GM10248 (cell line): ENCODE measurements around the gene ALLC.

Experiments used
- CTCF ChIA-PET: fragments of 300-600 bp; sonication (Branson Sonifier 250); formaldehyde crosslinking; extraction: SDS; loops from one replicate; lab custom pipeline; 2021; ENCODE audit warnings: antibody characterized with exemption; lab: Yijun Ruan, JAX
- POLR2A ChIA-PET: fragments of 350-650 bp; sonication (Branson Sonifier 250); formaldehyde crosslinking; extraction: SDS; loops from one replicate; lab custom pipeline; 2020; ENCODE audit warnings: antibody characterized with exemption; lab: Yijun Ruan, JAX
- DNase-seq: peaks from one replicate; pipeline ENCODE4 v3.0.0; 2012; ENCODE audit errors: extremely low spot score
- CTCF ChIP-seq: IDR thresholded peaks from 2 replicates; pipeline ENCODE4 v1.5.1; 2012; ENCODE audit warnings: mild to moderate bottlenecking, low read depth; ENCODE audit errors: extremely low read depth, missing control alignments, control extremely low read depth

ALLC gene

GRCh38 chr2:3670941-3671340, 12.9 kb downstream of the ALLC start:
- TF ChIP-seq CTCF = no peak
- no peak for DNase-seq
- POLR2A ChIA-PET = no interaction called here
- CTCF ChIA-PET = no interaction called here

GRCh38 chr2:3672861-3673678, 15.1 kb downstream of the ALLC start:
- ChIA-PET CTCF (no interaction called here), POLR2A (no interaction called here)
- no peak for TF ChIP-seq CTCF
- no peak for DNase-seq

- no peak for DNase-seq
- ChIA-PET CTCF (no interaction called here), POLR2A (no interaction called here)
- no peak for TF ChIP-seq CTCF
Observed at GRCh38 chr2:3674066-3674845, 16.3 kb downstream of the ALLC start.

- ChIA-PET POLR2A (no interaction called here), CTCF (no interaction called here)
- no peak for TF ChIP-seq CTCF
- DNase-seq = no peak
Observed at GRCh38 chr2:3675687-3676086, 17.7 kb downstream of the ALLC start.

GRCh38 chr2:3677436-3677835, 19.4 kb downstream of the ALLC start:
- no peak for DNase-seq
- ChIA-PET CTCF (no interaction called here), POLR2A (no interaction called here)
- TF ChIP-seq CTCF = no peak

GRCh38 chr2:3678212-3678611, 20.2 kb downstream of the ALLC start:
- ChIA-PET POLR2A (no interaction called here), CTCF (no interaction called here)
- no peak for DNase-seq
- no peak for TF ChIP-seq CTCF
